SH-SY5Y (cell line): ENCODE measurements around the gene KAT6B.

ENCODE experiments used
- GATA2 ChIP-seq: IDR thresholded peaks from 2 replicates; pipeline ENCODE4 v1.6.1; 2011; ENCODE audit warnings: mild to moderate bottlenecking, low read depth, low read length
- GATA3 ChIP-seq: IDR thresholded peaks from 2 replicates; pipeline ENCODE4 v1.6.1; 2011; ENCODE audit warnings: low read depth, mild to moderate bottlenecking, low read length, moderate library complexity

KAT6B gene

DNA sequence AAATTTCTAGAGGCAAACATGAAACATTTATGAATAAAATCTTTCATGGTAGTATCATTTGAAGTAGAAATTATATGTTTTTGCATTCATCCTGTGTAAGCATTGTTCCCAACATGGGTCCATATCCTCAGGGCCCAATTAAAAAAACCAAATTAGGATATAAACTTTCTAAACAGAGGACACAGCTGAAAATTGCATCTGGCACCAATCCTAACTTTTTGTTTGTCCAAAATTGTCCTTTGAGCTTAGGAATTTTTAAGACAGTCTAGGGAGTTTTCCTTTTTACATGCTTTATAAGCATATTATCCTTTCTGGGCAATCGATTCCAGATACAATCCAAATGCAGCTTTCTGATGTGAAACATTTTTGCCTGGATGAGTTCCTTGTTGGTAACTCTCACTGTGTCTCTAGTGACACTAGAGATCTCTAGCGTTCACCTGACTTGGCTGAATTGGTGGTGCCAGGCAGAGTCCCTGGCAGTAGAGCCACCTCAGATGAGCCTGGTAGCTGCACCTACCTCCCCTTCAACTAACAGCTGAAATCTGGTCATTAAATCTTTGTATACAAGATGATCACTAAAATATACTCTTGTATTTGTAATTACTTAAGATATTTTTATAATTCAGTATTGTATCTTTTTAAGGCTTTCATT, 147.5 kb downstream of the KAT6B start:
- no peak for TF ChIP-seq GATA2
- no peak for TF ChIP-seq GATA3

DNA sequence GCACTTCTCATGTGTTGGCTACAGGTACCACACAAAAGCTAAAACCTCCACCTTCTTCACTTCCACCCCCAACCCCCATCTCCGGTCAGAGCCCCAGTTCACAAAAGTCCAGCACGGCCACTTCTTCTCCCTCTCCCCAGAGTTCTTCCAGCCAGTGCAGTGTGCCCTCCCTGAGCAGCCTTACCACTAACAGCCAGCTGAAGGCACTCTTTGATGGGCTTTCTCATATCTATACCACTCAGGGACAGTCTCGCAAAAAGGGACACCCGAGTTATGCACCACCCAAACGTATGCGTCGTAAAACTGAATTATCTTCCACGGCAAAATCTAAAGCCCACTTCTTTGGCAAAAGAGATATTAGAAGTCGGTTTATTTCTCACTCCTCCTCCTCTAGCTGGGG, 149.4 kb downstream of the KAT6B start:
- TF ChIP-seq GATA3 (no peak), GATA2 (no peak)

DNA sequence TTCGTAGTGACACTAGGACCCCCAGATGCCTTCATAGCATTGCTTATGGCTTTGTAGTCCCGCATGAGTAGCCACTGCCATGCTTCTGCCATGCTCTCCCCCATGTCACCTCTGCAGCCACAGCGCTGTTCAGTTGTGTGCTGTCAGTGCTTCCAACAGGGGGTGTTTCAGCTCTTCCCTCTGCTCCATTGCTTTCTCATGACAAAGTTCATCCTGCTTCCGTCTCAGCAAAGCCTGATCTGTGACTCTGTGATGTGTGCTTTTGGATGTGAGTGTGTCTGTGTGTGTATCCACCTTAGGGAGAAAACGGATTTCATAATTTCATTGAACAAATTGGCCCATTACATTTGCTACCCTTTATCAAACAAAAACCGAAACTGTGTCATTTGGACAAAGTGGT, 150.2 kb downstream of the KAT6B start:
- TF ChIP-seq GATA2 (no peak), GATA3 (no peak)

DNA sequence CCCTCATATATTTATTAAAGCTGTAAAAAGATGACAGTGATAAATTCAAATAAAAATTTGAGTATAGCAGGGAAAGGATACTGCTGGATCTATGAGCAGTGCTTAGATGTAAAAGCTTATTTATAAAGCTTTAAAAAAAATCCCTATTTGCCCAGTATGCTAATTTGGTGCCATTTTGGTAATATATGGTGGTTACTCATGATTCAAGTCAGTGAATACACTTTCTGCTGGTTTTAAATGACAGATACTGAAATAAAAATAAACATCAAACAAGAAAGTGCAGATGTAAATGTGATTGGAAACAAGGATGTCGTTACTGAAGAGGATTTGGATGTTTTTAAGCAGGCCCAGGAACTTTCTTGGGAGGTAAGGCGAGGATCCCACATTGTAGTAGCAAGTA, 150.7 kb downstream of the KAT6B start:
- TF ChIP-seq GATA2 (no peak), GATA3 (no peak)

DNA sequence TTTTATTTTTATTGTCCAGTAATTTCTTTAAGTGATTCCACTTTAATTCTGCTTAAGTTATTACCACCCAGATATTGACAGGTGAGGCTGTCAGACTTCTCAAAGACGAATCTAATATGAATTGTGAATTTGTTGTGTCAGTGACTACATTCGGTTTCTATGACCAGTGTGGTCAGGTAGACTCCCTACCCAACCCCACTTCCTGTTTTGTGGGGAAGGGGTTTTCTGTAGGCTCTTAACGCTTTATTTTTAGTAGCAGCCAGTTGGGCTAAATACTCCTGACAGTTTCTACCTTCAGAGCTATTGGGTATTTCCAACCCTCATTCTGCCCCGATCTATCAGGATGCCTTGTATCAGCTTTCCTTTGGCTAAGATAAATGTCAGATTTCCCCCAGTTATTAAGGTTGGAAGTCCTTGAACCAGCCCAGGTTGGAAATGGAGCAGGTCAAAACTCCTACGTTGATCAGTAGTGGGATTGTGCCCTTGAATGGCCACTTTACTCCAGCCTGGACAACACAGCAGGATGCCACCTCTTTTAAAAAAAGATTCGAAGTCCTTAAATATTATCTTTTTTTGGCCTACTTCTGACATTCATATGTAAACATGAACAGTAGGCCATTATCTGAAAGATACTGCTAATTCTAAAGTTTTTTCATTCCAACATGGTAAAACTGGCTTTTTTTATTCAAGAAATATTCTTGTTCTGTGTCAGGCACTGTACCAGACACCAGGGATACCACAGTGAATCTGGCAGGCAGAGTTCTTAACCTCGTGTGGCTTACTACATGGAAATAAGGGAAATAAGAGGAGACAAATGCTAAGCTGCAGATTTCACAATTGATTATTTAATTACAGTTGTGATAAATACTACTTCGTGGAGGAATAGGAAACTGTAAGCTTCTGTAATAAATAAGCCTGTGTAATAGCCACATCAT, 151.8 kb downstream of the KAT6B start:
- TF ChIP-seq GATA3 (no peak), GATA2 (no peak)

DNA sequence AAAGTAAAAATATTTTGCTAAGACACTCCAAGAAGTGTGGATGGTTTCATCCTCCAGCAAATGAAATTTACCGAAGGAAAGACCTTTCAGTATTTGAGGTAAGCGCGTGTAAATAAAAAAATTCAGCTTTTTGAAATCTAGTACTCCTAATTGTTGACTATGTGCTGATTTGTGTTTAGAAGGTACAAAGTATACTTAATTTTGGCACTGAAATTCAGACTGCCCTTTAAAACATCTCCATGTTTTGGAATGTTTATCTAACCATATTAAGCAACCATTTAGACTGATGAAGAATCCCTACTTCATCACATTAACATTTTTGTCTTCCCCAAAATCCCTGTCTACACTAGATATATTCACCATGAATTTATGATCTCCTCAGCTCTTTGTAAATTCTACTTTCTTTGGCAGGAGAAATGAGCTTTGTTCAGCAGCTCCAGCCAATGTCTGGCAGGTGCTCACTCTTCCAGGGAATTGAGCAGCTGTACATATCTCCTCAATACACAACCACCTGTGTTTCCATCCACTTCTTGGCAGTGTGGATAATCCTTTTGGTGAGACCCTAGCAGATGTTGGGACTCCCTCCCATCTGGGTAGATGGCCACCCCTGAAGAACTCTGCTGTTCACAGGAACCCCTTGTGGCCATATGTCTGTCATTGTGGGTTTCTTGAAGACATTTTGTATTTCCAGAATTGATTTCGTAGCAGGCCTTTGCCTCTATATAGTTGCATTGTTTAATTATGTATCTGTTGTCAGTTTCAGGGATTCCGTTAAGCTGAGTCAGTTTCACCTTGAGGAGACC, 155.6 kb downstream of the KAT6B start:
- TF ChIP-seq GATA2 = no peak
- TF ChIP-seq GATA3 = no peak

DNA sequence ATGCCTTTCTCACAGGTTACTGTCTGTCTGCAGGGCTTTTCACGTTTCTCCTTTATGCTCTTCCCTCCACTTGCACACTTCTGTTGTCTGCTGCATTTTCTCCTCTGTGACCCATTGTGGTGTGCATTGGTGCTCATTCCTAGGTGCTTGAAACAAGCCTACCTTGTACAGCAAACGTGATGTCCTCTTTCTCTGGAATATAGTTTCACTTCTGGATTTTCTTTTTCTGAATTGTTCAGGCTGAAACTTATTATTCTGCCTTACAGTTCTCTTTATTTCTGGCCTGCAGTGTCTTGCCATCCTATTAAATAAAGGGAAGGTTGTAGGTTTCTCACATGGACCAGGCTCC, 156.2 kb downstream of the KAT6B start:
- no peak for TF ChIP-seq GATA2
- no peak for TF ChIP-seq GATA3

DNA sequence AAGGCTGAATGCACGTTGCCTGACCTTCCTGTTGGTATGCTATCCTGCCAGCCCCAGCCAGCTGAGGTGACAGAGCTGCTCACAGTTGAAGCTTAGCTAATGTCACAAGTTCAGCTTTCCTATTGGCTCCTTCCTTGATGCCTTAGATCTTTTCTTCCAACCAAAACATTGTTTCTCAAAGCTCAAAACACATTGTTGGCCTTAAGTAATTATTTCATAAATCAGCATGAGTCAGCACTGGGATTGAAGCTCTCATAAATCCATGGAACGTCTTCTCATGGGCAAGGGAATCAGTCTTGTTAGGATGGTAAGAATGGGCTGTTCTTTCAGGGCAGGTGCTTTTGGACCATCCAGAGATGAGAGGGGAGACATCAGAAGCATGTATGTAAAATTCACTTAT, 157.0 kb downstream of the KAT6B start:
- TF ChIP-seq GATA3 = no peak
- TF ChIP-seq GATA2 = no peak

DNA sequence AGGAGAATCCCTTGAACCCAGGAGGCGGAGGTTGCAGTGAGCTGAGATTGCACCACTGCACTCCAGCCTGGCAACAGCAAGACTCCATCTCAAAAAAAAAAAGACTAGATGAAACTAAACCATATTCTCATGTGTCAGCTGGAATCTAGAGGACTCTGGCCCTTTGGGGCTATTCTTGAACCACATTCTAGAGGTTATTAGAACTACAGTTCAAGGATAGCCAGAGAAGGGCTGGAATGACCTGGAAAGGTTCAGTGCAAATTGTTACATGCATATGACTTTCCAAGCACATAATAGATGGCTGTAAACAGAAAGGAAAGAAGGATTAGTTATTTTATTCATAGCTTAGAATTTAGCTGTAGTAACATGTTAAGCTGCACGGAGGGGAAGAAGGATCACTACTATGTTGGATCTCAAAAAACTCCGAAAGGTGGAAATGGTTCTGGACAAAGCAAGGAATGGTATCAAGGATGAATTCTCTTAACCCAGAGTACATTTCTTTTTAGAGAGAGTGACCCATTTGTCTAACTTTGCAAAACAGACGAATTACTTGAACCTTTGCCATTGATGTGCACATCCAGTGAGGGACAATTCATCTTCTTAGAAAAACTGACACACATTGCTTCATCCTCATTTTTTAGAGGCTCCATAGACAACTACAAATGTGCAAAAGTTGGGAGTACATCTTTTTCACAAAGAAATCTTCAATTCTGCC, 161.1 kb downstream of the KAT6B start:
- no peak for TF ChIP-seq GATA2
- TF ChIP-seq GATA3 = no peak

DNA sequence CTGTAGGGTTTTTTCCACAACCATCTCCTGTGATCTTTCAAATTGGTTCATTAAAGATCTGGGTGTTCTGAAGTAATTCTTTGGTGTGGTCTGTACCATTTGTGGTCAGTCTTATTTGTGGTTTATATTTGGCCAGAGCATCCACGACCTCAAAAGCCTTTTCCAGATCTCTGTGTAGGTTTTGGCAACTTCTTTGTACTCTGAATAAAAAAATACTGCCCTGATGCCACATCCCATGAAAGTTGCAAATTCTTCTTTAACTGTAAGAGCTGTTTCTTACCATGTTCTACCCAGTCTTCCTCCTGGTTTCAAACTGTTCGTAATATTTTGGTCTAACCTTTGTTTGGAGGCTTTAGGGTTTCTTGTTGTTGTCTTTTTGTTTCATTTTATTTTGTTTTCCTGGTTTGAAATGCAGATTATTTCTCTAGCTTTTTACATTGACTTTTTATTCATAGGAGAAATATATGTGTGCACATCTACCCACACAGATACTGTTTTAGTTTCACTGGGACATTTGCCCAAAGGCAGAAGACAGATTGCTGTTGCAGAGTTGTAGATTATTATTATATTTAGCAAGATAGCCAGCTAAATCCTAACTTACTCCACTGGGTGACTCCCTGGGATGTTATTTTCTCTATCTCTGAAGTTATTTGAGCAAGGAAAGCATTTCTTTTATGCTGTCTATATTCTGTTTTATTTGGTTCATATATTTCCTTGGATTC, 161.8 kb downstream of the KAT6B start:
- no peak for TF ChIP-seq GATA2
- TF ChIP-seq GATA3 = no peak

DNA sequence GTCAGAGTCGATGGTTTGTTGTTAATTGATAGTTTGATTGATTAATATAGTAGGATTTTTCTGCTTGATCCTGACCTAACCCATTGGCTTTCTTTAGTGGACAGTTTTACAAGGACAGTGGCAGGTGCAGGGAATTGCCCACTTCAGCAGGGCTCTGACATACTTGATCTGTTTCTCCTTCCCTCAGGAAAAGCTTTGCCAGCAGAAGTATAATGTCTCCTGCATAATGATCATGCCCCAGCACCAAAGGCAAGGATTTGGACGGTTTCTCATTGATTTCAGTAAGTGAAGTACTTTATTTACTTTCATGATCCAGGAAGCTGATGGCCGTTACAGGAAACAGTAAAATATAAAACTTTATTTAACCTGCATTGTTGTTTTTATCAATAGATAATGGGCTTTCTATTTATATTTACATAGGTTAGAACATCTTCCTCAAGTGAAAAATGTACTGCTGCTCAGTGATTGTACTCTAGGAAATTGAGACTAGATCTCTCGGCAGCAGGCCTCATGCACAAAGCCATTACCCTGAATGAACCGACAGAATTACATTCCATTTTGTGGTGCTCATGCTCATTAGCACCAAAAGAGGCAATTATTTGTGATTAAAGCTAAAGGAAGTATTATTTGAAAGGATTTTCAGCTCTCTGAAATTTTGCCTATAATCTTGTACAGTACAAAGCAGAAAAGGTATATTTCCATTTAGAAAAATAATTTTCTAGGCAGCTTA, 162.6 kb downstream of the KAT6B start:
- TF ChIP-seq GATA2 (no peak), GATA3 (no peak)

DNA sequence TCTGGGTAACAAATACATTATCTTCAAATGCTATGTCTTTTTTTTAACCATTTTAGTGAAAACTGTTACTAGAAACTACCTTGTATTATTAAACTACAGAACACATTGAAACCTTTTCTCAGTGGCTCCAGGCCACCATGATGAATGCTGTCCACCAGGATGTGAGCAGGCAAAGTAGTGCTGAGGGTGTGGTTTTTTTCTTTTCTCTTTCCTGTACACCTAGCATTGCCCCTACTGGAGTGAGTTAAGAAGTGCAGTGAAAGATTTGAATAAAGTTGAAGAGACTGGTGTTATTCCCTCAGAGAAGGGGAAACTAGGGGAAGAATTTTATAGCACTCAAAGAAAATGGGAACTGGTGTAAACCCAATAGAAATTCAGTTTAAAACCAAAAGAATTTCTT, 165.0 kb downstream of the KAT6B start:
- TF ChIP-seq GATA2 (no peak), GATA3 (no peak)

DNA sequence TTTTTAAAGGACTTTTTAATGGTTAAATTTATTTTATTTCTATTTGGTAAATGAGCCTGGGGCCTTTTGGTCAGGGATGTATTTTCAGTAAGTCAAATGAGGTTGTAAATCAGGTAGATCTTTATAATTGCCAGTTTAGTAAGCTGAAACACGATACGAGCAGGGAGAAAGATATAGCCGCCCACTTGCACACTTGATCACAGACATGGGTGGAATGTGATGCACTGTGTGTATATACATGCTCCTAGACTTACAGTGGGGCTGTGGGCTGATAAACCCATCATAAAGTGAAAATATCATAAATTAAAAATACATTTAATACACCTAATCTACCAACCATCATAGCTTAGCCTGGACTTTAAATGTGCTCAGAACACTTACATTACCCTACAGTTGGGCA, 165.7 kb downstream of the KAT6B start:
- no peak for TF ChIP-seq GATA3
- TF ChIP-seq GATA2 = no peak
